ENCODE data around the gene CDK5RAP2.

DNA sequence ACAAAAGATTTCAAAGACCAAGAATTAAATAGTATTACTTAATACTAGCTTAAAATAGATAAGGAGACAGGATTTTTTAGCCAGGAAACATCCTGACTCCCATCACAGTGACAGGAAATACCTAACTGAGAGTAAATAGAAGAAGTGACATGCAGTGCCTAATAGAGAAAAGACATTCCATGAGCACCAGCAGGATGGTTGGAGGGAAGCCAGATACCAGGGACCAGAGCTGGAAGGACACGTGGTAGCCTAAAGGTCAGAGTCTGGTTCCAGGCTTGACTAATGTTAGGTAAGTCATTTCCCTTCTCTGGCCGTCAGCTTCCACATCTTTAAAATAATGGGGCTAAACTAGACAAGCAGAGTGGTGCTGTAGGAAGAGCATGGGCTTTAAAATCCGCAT, 41.6 kb downstream of the CDK5RAP2 start:
- TF ChIP-seq, protein P1, sequence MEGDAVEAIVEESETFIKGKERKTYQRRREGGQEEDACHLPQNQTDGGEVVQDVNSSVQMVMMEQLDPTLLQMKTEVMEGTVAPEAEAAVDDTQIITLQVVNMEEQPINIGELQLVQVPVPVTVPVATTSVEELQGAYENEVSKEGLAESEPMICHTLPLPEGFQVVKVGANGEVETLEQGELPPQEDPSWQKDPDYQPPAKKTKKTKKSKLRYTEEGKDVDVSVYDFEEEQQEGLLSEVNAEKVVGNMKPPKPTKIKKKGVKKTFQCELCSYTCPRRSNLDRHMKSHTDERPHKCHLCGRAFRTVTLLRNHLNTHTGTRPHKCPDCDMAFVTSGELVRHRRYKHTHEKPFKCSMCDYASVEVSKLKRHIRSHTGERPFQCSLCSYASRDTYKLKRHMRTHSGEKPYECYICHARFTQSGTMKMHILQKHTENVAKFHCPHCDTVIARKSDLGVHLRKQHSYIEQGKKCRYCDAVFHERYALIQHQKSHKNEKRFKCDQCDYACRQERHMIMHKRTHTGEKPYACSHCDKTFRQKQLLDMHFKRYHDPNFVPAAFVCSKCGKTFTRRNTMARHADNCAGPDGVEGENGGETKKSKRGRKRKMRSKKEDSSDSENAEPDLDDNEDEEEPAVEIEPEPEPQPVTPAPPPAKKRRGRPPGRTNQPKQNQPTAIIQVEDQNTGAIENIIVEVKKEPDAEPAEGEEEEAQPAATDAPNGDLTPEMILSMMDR (IDR thresholded peaks at IDR 0.05; ENCODE audit: poor library complexity), result no peak
- TF ChIP-seq EZH2 (IDR thresholded peaks at IDR 0.05; ENCODE audit: borderline replicate concordance) (no peak), EZH2phosphoT487 (IDR thresholded peaks at IDR 0.05; ENCODE audit: low read depth, severe bottlenecking, unreplicated experiment) (no peak)
